Measurements from ENCODE around the gene DCAF6.
"Not testable (repeated sequence)": the region's sequence is repeated elsewhere in the genome, so short reads cannot be mapped to it uniquely, and the experiment has no call there.

The DCAF6 gene, protein sequence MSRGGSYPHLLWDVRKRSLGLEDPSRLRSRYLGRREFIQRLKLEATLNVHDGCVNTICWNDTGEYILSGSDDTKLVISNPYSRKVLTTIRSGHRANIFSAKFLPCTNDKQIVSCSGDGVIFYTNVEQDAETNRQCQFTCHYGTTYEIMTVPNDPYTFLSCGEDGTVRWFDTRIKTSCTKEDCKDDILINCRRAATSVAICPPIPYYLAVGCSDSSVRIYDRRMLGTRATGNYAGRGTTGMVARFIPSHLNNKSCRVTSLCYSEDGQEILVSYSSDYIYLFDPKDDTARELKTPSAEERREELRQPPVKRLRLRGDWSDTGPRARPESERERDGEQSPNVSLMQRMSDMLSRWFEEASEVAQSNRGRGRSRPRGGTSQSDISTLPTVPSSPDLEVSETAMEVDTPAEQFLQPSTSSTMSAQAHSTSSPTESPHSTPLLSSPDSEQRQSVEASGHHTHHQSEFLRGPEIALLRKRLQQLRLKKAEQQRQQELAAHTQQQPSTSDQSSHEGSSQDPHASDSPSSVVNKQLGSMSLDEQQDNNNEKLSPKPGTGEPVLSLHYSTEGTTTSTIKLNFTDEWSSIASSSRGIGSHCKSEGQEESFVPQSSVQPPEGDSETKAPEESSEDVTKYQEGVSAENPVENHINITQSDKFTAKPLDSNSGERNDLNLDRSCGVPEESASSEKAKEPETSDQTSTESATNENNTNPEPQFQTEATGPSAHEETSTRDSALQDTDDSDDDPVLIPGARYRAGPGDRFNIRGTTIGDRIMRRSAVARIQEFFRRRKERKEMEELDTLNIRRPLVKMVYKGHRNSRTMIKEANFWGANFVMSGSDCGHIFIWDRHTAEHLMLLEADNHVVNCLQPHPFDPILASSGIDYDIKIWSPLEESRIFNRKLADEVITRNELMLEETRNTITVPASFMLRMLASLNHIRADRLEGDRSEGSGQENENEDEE

DNA sequence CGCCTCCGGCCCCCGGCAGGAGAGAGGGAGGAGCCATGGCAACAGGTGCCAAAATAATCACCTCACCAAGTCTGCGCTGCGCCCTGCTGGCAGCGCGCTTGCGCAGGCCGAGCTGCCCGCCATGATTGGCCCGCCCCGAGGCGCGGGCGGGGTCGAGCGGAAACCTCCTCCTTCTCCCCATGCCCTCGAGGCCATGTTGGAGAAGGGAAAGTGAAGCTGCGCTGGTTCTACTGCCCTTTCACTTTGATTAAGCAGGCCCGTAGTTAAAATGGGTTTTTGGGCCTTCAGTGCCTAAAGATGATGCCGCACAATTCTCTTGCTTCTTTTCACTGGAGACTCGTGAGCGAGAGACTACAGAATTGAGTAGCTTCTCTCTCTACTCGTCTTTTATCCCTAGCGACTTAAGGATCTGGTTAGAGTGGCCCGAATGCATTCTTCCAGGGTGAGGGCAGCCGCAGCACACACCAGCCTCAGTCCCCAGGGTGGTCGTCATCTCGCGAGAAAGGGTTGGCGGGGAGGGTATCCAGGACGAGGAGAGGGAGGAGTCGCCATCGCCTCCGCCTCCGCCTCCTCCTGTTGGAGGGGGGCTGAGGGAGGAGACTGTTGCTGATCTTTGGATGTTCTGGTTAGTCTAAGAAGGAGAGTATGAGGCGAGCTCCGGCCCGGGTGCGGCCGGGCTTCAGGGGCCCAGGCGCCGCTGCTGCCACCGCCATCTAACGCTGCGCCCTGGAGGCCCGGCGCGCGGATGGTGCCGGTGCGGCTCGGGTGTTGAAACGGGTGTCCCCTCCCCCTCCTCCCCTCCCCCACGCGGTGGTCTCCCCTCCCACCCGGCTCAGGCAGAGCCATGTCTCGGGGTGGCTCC is at the start of gene DCAF6:
Gene DCAF6 (plus strand): TSS at position 616 of the 862 bp plus-strand sequence. CDS start 229 bp downstream, at position 845.
- peak; percentile 86 for ATAC-seq
- DNase-seq: peak; percentile 94

DNA sequence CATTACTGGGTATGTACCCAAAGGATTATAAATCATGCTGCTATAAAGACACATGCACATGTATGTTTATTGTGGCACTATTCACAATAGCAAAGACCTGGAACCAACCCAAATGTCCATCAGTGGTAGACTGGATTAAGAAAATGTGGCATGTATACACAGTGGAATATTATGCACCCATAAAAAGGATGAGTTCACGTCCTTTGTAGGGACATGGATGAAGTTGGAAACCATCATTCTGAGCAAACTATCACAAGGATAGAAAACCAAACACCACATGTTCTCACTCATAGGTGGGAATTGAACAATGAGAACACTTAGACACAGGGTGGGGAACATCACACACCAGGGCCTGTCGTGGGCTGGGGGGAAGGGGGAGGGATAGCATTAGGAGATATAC is 49.3 kb upstream of the DCAF6 start:
- not testable (repeated sequence) for ATAC-seq, DNase-seq

DNA sequence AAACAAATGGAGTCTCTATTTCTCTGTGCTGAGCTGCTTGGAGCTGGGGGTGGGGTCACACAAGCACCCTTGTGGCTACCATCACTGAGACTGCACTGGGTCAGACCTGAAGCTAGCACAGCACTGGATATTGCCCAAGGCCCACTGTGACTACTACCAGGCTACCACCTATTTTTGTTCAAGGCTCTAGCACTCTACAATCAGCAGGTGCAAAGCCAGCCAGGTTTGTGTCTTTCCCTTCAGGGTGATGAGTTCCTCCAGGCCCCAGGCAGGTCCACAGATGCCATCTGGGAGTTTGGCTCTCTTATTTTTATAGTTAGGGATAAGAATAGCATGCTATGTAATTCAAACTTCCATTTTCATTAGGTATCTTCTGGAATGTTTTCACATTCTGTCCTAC is 46.1 kb upstream of the DCAF6 start:
- ATAC-seq (no peak), DNase-seq (no peak)

DNA sequence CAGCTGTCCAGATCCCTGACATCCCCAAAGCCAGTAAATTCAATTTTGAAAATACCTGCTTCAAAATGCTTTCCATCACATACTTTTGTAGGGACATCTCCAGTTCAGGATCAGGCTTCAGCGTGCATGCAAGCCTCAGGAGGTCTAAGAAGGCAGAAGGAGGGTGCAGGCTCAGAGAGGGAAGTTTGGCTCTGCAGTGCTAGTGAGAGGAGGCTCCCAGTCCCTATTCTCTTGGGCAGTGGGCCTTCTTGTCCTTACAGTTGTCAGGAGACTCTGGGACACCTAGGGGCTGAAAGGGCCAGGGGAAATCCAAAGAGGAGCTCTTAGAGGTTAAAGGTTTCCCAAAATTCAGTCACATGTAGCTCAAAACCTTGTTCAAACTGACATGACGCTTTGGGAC is 42.7 kb upstream of the DCAF6 start:
- no peak for DNase-seq
- no peak for ATAC-seq

DNA sequence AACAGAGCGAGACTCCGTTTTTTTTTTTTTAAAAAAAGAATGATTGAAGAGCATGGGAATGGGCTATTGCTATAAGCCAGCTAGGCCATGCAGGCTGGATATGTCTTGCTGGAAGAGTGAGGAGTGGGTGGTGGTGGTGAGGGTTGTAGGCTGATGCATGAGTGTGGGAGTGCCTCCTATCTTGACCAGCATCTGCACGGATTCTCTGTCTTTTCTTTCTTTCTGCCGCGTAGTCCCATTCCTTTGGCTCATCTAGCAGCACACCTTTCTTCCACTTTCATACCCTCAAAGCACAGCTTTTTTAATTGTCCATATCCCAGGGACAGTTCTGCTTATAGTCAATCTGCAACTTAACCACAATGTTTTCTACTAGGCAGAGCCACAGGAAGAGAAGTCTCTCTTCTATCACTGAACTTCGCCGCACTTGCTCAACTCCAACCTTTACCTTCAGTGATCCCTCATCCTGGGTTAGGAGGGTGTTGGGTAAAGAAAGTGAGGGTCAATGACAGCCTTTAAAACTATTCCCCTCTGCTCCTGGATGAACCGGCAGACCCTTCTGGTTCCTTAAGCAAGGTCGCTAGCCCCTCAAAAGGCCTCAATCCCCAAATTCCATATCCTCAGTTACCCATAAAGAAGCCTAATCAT is 37.8 kb upstream of the DCAF6 start:
- no peak for ATAC-seq
- DNase-seq: no peak

DNA sequence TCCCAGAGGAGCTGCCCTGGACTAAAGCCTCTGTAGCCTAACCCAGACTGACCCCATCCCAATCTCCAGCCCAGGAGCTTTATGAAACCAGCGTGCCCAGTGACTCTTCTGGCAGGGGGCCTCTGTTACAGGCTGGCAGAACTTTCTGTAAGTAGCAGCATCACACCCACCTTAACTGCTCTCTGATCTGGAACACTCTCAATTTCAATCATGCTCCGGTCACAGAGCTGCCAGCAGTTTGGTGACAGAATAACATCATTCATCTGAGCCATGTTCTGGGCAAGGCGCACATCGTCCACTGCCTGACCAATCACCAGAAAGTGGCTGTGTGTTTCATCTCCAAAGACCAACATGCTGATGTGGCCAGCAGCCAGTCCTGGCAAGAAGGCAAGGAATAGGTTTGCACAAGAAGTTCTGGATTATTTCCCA is 37.2 kb upstream of the DCAF6 start:
- no peak for DNase-seq
- ATAC-seq: no peak

DNA sequence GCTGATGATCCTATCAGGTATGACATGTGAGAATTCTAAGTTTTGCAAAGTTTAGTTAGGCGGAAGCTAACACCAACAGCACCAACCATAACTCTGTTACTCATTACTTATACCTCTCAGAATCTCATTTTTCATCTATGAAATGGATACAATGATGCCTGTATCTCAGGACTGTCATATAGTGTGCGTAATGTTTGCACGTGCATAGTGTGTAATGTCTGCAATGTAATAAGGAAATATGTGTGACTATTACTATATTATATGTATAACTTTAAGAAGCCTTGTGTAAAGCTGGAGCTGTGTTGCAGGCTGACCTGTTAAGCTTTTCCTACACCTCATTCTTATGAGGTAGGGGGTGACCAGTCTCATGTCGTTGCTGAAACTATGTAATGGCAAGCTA is 35.6 kb upstream of the DCAF6 start:
- ATAC-seq (no peak), DNase-seq (no peak)

DNA sequence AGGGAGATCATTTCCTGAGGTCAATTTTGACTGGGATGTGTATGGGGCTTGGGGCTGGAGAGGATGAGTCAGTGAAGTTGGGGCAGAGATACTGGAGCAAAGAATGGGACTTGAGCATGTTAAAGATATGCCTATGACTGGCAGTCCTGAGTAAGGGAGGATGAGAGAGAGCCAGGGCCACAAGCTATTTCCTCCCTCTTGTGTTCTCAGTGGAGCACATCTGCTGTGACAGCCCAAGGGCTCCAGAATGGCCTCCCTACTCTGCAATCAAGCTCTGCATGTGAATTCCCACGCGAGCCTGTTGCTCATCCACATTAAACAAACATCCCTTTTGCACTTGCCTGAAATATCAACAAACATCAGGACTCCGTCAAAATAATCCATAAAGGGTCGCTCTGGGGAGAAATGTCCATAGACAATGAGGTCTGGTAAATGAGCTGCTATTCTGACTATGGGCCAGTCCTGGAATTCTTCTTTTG is 31.8 kb upstream of the DCAF6 start:
- ATAC-seq (no peak), DNase-seq (no peak)

DNA sequence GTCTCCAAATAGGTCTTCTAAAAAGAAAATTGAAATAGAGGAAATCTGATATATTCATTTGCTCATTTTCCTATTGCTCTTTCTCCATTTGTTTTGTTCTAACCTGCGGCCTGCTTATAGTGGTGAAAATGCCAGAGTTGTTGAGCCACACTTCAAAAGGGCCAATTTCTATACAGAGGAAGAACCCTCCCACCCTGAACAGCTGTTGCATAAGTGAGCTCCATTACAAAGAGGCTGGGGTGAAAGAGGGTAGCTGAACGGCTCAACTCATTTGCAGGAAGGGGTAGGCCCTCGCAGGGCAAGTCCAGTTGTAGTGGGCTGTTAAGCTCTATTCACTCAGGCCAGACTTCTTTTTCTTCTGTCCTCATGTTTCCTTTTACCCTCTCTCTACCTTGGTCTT is 31.3 kb upstream of the DCAF6 start:
- ATAC-seq (no peak), DNase-seq (no peak)

DNA sequence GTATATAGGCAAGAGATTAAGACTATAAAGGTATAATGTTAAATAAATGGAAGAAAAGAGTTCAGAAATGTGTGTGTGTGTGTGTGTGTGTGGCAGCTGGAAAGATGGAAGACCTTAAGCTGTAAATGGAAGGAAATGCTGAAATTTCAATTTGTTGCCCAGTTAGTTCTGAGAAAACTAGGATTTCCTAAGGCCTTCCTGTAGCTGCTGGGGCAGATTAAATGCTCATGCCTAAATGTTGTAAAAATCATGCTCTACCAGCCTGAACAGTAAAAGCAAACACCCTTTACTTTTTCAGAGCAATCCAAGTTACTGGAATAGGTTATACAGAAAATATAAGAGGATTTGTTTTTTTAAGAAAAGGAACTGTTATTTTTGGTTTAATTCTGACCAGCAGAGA is 30.8 kb upstream of the DCAF6 start:
- ATAC-seq (no peak), DNase-seq (no peak)

DNA sequence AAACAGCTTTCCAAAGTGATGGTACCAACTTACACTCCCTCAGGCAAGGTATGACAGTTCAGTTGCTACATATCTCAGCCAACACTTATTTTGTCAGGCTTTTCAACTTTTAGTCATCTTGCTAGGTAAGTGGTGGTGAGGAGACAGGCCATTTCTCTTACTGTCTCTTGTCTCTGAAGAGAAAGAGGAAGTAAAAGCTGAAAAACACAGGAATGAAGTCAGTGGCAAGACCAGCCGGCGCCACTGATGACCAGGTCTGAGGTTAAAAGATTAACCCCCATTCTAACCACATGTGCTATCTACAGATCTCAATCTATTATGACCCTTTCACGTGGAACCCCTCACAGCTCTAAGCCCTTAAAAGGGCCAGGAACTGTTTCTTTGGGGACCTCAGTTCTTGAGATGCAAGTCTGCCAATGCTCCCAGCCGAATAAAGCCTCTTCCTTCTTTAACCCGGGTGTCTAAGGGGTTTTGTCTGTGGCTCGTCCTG is 26.7 kb upstream of the DCAF6 start:
- DNase-seq (no peak), ATAC-seq (no peak)

DNA sequence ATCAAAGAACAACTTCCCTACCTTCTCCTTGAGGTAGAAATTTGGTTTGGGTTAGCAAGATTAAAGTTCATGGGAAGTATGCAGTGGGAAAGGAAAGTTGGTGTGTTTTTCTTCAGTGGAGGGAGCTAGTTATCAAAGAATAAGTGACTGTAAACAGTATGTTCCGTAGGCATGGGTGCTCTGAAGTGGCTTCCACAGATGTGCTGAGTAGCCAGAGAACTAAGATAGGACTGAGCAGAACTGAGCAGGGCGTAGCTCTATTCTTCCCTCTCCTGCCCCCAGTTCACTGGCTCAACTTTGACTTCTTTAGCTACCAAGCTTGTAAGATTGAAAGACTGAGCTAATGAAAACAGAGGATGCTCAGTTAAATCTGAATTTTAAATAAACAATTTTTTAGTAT is 26.0 kb upstream of the DCAF6 start:
- ATAC-seq (no peak), DNase-seq (no peak)

DNA sequence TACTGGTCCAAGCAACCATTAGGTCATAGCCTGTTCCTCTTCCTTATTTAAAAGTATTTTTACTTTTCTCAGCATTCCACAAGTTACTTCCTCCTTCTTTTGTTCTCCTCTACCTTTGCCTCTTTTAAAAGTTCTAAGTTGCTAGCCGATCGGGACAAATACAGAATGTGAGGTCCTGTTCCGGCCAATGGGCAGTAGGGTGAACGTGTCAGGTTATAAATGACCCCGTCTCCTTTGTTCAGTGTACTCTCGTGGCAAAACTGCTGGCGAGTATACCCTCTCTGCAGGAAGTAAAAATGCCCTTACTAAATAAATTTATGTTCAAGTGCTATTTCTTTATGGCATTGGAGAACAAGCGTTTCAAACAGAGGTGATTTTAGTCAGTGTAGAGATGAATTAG is 25.1 kb upstream of the DCAF6 start:
- ATAC-seq: no peak
- no peak for DNase-seq

DNA sequence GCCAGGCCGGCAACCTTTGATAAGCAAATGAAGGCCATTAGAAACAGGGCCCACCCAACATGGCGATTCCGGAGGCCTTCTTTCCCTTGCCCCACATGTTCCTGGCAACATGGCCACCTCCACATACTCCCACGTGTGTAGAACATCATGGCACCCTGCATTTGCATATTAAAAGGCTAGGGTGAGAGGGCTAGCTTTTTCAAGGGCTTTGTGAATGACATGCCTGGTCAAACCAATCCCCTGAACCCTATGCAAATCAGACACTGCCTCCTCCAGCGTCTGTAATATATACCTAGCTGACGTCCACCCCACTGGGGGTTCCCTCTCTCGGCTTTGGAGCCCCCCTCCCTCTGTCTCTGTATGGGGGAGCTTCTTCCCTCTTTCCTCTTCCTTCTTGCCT is 24.2 kb upstream of the DCAF6 start:
- DNase-seq (no peak), ATAC-seq (no peak)

DNA sequence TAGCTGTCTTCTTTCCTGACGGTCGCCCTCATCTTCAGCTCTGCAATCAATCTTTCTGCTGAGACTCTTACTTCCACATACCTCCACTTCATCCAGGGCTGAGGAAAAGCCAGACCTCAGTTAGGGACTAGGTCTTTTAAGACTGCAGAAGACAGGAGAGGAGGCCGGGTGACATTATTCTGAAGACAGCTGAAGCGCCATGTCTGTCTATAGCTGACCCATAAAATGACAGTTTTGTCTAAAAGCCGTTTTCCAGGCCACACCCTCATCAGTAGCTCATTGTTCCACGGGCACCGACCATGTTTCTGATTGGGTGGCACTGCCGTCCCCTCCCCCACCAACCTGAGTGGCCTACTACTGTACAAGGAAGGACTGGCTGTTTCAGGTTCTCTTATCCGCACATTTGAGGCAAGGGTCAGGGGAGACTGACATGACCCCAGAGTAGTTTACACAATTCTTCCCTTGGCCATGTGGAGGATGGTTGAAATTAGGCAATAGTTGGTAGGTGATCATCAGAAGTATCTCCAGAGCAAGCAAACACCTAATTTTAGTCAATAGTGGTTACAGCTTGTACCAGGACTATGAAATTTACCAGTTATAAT is 22.5 kb upstream of the DCAF6 start, which contains the start of gene ADCY10:
Gene ADCY10 (minus strand): TSS at position 240 of the 602 bp plus-strand sequence. CDS start 8,994 bp downstream, outside the sequence.
- DNase-seq (no peak), ATAC-seq (no peak)

DNA sequence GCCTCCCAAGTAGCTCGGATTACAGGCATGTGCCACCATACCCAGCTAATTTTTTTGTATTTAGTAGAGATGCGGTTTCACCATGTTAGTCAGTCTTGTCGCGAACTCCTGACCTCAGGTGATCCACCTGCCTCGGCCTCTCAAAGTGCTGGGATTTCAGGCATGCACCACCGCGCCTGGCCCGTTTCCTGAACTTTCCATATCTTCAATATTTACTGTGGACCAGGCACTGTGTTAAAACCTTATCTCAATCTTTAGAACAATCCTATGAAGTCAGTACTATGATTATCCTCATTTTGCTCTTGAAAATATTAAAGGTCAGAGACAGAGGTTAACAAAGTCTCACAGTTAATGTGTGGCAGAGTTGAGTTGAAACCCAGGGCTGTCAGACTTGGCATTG is 20.9 kb upstream of the DCAF6 start:
- DNase-seq (no peak), ATAC-seq (no peak)

DNA sequence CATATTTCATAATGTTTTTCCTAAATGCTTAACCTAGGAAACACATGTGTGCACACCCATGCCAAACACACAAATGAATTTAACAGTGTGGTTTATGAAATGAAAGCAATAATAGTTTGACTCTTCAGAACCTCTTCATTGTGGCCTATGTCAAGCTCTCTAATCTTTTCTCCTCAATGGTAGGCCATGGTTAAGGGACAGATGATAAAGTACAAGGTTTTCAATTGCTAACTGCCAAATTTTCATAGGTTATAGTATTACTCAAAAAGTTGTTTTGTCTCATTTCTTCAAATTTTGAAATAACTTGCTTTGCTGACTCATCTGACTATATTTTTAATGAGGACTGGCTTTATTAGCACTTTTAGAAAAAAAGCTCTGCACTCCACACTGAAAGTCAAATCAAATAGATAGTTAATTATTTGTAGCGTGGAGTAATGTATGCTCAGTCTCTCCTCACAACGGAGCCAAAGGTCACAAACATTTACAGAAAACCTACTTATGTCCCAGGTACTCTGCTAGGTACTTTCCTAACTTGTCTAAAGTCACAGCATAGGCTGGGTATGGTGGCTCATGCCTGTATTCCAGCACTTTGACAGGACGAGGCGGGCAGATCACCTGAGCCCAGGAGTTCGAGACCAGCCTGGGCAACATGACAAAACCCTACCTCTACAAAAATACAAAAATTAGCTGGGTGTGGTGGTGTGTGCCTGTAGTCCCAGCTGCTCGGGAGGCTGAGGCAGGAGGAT is 19.5 kb upstream of the DCAF6 start:
- ATAC-seq (no peak), DNase-seq (no peak)

DNA sequence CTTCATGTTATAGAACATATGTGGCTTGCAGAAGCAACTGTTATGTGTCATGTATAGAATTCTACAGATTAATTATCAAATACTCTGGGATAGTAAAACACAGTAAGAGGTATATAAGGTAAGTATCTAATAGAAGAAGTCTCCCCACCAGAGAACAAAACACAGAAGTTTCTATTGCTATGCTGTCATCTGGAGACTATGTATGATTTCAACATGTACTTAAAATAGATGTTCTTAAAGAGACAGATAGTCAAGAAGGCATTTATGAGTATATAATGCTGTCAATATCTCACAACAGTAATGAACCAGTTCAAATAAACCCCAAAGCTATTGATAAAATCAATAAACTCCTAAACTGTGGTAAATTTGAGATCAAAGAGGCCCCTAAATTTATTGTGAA is 14.5 kb upstream of the DCAF6 start:
- no peak for DNase-seq
- ATAC-seq: no peak

DNA sequence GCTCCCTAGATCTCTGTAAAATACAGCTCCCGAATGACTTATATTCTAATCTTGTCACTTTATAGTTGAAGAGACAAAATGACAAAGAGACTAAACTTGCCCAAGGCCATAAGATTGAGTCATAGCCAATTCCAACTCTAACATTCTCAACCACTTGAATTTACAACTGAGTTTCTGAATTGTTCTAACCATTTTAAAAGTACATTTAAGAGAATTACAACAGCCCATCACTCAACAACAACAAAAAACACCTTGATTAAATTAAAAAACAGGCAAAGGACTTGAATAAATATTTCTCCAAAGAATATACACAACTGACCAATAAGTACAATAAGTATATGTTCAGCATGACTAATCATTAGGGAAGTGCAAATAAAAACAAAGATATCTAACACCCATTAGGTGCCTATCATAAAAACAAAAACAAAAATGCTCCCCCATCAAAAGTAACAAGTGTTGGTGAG is 13.8 kb upstream of the DCAF6 start:
- DNase-seq (no peak), ATAC-seq (no peak)
